ENCODE measurements around the gene ATP11A.

Gene ATP11A

GRCh38 chr13:112902669-112903068 lies 212.8 kb downstream of the ATP11A start:
- TF ChIP-seq CTCF (conservative IDR thresholded peaks at IDR 0.05; ENCODE audit: low read depth, low read length) = no peak
- no peak overlapping the region for H3K4me3 ChIP-seq (ENCODE audit: low read depth, low read length)
- no peak for DNase-seq (ENCODE audit: low read depth)

- no peak overlapping the region for H3K4me3 ChIP-seq (ENCODE audit: low read depth, low read length)
- DNase-seq (ENCODE audit: low read depth) = no peak
- TF ChIP-seq CTCF (conservative IDR thresholded peaks at IDR 0.05; ENCODE audit: low read depth, low read length) = no peak
These were observed 213.3 kb downstream of the ATP11A start for GRCh38 chr13:112903071-112903577.

GRCh38 chr13:112903606-112904195 lies 213.9 kb downstream of the ATP11A start:
- no peak for DNase-seq (ENCODE audit: low read depth)
- no peak overlapping the region for H3K4me3 ChIP-seq (ENCODE audit: low read depth, low read length)
- TF ChIP-seq CTCF (conservative IDR thresholded peaks at IDR 0.05; ENCODE audit: low read depth, low read length) = no peak

- no peak for TF ChIP-seq CTCF (conservative IDR thresholded peaks at IDR 0.05; ENCODE audit: low read depth, low read length)
- no peak overlapping the region for H3K4me3 ChIP-seq (ENCODE audit: low read depth, low read length)
- DNase-seq (ENCODE audit: low read depth) = no peak
These were observed 214.7 kb downstream of the ATP11A start for GRCh38 chr13:112904436-112904960.

- no peak overlapping the region for H3K4me3 ChIP-seq (ENCODE audit: low read depth, low read length)
- DNase-seq (ENCODE audit: low read depth) = no peak
- no peak for TF ChIP-seq CTCF (conservative IDR thresholded peaks at IDR 0.05; ENCODE audit: low read depth, low read length)
These were observed 215.2 kb downstream of the ATP11A start for GRCh38 chr13:112905086-112905485.

GRCh38 chr13:112905619-112905989 lies 215.8 kb downstream of the ATP11A start:
- no peak for DNase-seq (ENCODE audit: low read depth)
- no peak overlapping the region for H3K4me3 ChIP-seq (ENCODE audit: low read depth, low read length)
- no peak for TF ChIP-seq CTCF (conservative IDR thresholded peaks at IDR 0.05; ENCODE audit: low read depth, low read length)
